Measurements from ENCODE around the gene PRKCA.
"Not testable (repeated sequence)": the region's sequence is repeated elsewhere in the genome, so short reads cannot be mapped to it uniquely, and the experiment has no call there.

The PRKCA gene

DNA sequence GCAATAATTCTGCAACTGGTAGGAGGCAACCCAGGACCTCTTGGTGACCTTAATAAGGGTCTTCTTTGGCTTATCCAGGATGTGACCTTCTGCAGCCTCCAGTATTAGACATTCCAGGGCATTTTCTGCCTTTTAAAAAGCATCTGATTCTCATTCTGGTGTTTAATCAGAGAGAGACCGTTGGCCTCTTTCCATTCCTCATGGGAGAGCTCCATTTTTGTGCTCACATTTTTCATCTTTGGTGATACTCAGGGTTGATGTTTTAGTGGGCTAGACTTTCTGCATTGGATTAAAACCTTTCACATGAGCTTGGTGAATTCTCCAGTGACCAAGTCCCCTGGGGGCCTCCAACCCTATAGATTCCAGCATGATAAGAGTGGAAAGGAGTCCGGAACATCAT lies 382.3 kb downstream of the PRKCA start:
- DNase-seq (ENCODE audit: low spot score): no peak

DNA sequence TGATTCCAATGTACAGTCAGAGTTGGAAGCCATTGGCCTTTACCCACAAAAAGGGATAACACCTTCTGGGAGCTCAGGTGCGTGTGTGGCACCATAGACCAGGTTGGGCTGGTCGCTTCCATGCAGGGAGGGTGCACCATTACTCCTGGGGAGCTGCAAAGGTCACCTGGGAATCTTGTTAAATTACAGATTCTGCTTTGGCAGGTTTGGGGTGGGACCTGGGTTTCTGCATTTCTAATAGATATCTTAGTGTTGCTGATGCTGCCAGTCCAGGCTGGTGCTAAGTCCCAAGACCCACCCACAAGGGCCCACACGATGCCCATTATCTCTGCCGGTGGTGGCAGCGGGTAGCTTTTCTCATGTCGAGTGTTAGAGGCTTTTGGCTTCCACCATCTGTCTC lies 384.2 kb downstream of the PRKCA start:
- DNase-seq (ENCODE audit: low spot score): no peak

DNA sequence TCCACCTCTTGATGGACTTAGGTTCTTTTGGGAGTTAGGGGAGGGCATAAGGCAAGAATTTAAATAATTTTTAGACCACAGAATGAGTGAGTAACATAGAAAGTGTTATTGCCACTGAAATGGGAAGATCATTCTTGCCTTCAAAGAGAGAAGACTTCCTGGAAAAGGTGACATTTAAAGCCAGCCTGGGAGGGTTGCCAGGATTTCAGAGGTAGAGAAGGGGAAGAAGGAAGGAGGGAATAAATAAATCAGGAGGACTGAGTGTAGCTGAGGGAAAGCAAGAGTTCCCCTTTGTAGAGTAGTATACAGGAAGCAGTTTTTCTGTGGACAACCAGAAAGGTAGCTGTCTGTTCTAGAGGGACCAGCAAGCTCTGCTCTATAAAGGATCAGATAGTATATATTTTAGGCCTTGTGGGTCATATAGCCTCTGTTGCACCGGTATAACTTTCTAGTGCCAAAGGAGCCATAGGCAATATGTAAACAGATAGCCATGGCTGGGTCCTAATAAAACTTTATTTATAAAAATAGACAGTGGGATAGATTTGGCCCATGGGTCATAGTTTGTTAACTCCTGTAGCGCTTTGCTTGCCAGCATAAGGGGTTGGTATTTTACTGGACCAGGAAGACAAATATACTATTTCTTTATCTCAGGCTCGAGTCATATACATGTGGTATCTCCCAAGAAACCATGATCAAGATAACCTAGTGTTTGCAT lies 385.3 kb downstream of the PRKCA start:
- DNase-seq (ENCODE audit: low spot score): no peak

DNA sequence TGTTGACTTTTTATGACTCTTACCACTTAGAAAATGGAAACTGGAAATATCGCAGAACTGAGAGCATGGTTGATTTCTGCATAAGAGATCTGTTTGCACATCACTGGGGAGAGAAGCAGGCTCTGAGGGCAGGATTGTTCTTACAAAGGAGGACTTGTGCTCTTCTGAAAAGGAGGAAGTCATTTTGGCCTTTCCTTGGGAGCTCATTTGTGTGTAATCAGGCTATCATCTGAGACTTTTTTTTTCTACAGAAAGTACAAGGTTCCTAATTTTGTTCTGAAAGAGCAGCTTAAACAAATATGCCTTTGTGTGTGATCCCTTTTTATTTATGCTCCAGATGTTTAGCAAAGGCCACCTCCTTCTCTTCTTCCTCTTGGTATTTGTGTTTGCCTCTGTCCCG lies 386.8 kb downstream of the PRKCA start:
- no peak for DNase-seq (ENCODE audit: low spot score)

DNA sequence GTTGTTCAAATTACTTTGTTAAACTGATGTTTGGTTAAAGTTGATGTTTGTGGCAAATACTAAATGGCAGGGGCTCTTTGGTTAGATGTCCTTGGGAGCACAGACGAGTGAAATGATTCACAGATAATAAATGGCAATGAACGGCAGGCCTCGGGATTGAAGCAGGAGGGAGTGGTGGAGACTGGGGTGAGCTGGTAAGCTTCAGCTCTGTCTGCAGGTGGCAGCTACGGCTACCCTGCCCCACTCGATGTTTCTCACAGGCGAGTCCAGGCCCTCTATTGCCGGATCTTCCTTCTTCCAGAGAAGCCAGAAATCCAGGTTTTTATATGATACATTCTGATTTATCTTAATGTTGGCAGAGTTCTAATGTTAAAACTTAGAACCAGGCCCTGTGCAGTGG lies 387.8 kb downstream of the PRKCA start:
- no peak for DNase-seq (ENCODE audit: low spot score)

DNA sequence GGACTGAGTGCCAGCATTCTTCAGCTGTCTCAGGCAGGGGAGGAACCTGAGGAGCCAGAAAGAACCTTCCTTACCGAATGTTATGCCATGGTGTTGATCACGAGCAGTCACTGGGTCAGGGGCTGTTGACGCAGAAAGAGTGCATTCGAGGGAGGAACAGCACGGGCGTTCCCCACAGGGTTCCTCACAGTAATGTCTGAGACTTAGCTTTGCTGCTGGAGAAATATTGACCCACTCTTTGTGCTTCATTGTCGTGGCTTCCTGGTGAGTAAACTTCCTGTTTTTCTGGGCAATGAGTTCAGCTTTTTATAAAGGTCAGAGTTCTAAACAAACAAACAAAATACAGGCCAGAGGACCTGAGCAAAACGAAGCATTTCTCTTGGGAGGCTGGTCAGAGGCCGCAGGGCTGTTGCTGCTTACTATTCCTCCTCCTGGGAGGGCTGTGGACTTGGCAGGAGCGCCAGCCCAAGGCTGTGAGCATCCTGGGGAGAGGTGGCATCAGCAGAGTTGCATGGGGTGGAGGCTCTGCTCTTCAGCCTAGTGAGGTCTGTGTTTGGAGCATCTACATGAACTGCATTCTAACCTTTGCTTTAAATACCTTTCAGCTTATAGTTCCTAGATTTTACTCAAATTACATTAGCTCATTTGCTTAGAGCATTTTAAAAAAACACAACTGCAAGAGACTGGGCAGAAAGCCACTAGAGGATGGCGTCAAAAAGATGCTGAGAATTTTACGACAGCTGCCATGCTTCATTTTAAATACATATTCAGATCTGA lies 389.4 kb downstream of the PRKCA start:
- no peak for DNase-seq (ENCODE audit: low spot score)

DNA sequence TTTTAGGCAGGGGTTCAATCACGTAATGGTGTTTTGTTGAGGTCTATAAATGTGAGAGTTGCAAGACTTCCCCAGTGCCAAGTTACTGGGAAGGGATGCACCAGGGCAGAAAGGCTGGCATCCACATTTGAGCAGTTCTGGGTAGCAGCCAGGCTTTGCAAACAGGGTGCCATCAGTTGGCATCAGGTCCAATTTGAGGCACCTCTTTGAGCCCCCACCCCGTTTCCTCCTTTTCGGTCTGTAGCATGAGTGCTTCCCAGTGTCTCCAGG lies 389.9 kb downstream of the PRKCA start:
- no peak for DNase-seq (ENCODE audit: low spot score)

DNA sequence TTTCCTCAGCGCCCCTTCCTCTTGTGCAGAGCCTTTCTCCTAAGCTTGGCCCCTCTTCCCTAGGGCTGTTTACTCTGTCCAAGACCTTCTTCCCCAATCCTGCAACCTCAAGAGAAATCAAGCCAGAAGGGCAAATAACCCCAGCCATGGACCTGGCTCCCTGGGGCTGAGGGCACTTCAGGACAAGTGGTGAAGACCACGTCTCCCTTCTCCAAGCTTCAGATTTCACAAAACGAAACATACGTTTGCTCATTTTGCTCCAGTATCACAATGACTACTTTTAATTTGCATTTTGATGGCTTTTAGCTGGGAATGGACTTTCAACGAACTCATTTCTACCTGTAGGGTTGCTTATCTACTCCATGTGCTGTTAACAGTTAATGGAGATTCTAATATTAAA lies 392.7 kb downstream of the PRKCA start:
- DNase-seq (ENCODE audit: low spot score): no peak

DNA sequence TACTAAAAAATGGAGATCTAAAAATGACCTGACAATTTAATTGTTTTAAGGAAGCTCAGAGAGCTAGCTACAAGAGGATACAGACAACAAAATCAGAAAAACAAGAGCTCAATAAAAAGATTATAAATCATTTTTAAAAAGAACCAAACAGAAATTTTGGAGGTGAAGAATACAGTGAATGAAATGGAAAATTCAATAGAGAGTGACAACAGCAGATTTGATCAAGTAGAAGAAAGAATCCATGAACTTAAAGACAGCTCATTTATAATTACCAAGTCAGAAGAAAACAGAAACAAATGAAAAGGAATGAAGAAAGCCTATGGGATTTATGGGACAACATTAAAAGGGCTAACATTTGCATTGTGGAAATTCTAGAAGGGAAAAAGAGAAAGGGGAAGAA lies 395.9 kb downstream of the PRKCA start:
- DNase-seq (ENCODE audit: low spot score): no peak

DNA sequence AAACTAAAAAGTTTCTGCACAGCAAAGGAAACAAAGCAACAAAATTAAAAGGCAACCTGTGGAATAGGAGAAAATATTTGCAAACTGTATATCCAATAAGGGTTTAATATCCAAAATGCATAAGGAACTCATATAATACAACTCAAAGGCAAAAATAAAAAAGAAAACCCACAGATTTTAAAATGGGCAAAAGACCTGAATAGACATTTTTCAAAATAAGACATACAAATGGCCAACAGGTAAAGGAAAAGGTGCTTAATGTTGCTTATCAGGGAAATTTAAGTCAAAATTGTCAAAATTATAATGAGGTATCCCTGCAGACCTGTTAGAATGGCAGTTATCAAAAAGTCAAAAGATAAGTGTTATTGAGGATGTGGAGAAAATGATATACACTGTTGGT lies 399.0 kb downstream of the PRKCA start:
- DNase-seq (ENCODE audit: low spot score): no peak

DNA sequence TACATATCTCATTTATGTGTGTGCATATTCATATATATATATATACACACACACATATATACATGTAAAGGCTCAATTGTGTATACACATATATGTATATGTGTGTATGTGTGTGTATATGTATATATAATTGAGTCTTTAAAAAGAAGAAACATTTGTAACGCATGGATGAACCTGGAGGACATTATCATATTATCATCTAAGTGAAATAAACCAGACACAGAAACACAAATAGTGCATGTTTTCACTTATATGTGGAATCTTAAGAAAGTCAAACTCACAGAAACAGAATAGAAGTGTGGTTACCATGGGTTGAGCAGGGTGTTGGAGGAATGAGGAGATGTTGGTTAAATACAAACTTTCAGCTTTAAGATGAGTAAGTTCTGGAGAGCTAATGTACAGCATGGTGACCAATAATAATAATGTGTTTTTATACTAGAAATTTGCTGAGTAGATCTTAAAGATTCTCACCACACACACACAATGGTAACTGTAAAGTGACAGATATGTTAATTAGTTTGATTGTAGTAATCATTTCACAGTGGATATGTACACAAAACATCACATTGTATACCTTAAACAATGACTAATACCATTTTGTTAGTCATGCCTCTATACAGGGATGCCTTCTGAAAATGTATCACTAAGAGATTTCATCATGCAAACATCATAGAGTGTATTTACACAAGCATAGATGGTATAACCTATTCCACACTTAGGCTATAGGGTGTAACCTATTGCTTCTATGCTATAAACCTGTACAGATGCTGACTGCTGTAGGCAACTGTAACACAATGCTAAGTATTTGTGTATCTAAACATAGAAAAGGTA lies 399.9 kb downstream of the PRKCA start:
- DNase-seq (ENCODE audit: low spot score): no peak

DNA sequence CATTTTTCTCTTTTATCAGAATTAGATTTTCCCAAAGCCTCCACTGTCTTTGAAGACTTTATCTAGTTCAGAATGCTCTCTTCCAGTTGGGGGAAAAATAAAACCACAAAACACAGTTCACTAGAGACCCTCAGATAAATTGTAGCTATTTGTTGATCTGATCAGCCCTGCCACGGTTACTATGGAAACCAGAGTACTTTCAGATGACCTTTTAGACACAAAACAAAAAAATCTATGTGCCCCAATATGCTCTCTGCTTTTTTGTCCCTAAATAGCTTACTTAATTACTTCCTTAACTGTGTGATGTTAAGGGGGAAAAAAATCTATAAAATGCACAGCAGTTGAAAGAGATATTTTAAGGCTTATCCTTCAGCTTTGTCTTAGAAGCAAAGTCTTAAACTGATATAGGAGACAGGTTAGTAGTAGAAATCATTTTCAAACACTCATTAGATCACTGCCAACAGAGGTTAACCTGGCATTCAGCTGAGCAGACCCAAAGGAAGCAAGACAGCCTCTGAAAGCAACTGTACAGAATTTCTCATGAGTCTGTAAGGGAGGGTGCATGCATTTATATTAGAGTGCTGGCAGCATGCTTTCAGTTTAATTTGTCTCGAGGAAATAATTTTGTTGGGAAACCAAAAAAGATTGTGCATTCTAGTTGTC lies 402.6 kb downstream of the PRKCA start:
- no peak for DNase-seq (ENCODE audit: low spot score)

DNA sequence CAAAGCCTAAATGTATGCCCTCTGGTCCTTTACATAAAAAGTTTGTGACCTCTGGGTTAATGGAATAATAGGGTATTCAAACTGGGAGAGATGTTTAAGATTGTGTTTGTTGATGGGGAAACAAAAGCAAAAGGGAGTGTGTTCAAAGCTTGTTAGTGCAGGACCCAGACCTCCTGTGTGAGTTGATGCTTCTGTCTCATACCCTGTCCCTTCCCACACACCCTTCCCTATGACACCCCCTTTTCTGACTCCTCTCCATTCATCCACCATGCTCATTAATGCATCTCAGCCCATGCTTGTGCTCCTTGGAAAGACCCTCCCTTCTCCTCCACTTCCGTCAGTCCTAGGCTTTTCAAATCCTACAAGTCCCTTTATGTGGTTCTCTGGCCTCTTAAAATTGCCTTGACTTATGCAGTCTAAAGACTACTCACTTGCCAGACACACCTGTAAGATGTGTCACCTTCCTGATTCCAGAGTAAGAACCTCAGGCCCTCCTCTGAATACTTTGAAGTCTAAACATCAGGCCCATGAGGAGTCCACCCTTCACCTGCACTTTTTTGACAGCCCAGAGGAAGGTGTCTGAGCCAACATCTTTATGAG lies 404.5 kb downstream of the PRKCA start:
- no peak for DNase-seq (ENCODE audit: low spot score)

DNA sequence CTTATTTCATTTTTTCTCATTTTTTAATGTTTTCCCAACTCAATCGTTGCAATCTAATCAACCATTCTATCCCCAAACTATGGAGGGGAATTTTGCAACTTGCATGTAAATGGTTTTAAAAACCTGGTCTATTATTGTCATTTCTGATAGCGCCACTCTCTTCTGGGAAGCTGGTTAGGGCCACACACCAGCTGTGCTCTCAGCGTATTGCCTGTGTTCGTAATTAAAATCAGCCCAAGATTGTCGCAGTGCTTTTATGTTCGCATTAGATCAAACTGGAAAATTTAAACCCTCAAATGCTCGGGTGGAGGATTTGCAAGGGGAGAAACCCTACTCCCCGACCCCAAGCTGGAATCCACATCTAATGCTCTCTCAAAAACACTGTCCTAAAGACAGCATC lies 409.0 kb downstream of the PRKCA start:
- no peak for DNase-seq (ENCODE audit: low spot score)

DNA sequence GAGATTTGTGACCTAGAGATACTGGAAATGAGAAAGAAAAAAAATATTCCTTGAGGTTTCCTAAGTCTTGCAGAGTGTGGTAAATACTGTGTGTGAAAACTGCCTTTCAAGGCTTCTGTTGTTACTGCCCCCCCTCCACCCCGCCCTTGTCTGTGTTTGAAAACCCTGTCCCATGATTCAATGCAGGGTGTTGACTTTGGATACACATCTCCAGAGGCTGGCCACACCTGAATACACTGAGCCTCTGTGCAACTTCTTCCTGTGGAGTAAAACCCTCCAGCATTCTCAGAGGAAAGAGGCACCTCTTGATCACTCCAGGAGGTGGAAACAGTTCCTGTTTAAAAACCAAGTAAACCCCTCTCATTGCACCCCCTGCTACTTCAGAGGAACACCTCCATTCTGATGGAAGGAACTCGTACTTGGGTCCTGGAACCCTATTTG lies 409.5 kb downstream of the PRKCA start:
- DNase-seq (ENCODE audit: low spot score): no peak

DNA sequence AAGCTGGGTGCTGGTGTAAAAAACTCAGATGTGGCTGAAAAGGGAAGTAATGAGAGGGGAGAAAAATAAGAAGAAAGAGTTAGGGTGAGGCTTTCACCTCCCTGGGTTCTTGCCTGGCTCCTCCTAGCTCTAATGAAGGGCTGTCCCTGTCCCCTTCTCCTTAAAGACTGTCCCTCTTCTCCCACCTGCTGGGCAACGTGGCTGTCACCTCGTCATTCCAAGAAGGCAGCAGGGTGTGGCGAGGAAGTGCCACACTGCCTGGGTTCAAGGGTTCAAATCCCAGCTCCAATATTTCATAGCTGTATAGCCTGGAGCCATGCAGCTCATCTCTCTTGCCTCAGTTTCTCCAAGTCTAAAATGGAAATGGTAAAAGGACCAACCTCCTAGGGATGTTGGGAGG lies 410.0 kb downstream of the PRKCA start:
- no peak for DNase-seq (ENCODE audit: low spot score)

DNA sequence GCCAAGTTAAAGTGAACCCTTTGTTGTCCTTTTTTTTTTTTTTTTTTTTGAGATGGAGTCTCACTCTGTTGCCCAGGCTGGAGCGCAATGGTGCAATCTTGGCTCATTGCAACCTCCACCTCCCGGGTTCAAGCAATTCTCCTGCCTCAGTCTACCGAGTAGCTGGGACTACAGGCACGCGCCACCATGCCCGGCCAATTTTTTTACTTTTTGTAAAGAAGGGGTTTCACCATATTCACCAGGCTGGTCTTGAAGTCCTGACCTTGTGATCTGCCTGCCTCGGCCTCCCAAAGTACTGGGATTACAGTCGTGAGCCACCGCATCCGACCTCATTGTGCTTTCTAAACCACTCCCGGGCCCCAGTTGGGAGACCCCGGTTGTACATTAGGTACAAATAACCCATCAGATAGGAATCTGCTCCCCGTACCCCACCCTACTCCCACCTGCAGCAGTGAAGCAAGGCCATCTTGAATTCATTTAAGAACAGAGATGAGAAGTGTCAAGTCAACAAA lies 410.7 kb downstream of the PRKCA start:
- not testable (repeated sequence) for DNase-seq (ENCODE audit: low spot score)

DNA sequence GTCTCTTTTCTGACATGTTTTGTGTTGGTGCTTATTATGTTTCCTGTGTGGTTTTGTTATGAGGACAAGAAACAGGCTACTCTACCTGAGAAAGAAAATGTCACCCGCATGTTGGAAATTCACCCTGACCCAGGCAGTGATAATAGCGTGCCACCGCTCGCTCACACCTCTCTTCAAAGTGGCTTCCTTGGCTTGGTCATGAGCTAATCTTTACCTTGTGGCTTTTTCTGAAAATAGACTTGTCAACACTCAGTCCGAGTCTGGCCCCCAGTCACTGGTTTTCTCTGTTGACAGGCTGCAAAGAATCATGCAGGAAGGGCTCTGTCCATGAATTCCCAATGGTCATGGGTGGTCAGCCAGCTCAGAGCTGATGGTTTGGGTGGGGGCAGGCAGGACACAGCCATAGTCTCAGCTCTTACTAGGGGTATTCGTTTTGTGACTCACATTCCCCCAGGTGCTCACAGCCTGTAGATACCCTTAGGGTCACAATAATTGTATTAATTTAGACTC lies 411.2 kb downstream of the PRKCA start:
- DNase-seq (ENCODE audit: low spot score): no peak

DNA sequence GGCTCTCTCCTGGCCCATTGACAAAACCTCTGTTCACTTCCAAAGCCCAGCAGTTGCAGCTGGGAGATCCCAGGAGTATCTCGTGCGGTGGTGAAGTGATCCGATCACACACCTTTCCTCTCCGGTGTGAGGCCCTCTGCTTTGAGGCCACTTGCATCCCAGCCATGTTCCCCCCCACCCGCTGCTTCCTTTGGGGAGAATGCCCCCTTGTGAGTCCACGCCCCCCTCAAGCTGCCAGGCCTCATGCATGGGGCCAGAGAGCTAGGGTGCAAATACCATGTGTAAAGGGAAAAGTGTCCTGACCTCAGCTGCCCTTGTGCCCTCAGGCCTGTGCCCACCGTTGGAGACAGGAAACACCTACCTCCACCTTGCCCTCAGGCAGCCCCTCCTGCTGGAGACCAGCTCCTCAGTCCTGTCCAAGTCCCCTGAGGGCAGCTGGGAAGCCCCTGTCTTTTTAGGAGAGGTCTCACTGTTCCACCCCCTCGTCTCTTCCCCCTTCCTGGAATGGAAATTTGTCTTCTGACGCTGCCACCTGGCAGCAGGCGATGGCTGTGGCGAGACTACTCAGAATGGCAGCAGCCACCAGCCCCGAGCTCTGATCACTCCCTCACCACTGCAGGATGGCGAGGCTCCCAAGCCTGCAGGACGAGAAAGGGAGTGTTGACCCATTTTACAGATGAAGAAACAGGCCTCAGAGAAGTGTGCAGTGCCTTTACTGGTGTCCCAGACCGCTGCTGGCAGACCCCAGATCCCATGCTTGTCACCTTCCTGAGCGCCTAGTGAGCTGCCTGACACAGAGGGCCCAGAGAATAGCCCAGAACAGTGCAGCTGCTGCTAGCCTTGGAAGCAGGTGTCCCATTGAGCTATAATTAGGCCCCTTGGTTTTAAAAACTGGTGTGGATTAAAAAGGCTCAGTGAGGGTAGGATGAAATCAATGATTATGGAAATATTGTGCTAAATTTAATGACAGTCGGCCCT lies 411.9 kb downstream of the PRKCA start:
- DNase-seq (ENCODE audit: low spot score): no peak

DNA sequence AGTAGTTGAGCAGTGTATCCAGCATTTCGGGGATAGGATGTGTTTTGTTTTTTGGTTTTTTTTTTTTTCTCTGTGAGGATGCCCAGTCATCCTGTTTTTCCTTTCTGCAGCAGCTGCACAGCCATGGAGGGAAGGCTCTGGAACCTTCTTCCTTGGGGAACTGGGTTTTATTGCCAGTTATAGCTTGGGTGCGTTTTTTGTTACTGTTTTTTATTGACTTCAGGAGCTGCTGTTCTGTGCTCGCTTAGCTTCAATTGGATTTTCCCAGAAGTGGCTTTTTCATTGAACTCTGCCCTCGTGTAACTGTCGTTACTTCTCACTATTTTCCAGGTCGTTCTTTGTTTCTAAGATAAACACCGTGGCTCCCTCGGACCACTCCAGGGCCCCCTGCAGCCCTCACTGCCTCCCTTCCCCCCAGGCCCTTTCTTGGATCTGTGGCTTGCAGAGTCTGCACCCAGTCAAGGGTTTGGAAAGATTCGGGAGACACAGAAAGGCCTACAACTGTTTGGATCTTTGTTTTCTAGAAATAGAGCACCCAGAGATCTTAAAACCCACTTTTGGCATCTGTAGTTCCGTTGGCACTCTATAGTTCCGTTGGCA lies 412.8 kb downstream of the PRKCA start:
- no peak for DNase-seq (ENCODE audit: low spot score)

Data from CD4-positive, alpha-beta T cell treated with Interleukin-15 for 4 hours (primary cell).